Osteoblast (primary cell): ENCODE measurements around the gene ACD. TPM values are rescaled to one million over a fixed set of nuclear protein-coding genes. Genes with fewer than 3 reads are reported as not detected.

Experiments
- DNase-seq: peaks from one replicate; pipeline ENCODE4 v3.0.0; 2011; ENCODE audit warnings: low spot score, mixed read lengths; ENCODE audit not compliant: insufficient read length; ENCODE audit errors: missing footprints
- H2AFZ ChIP-seq: 2 replicates; pipeline ENCODE4 v1.6.0; 2011; ENCODE audit warnings: mild to moderate bottlenecking, low read length
- H3K27ac ChIP-seq: 2 replicates; pipeline ENCODE4 v1.5.1; 2011; ENCODE audit warnings: mild to moderate bottlenecking, low read depth, low read length, moderate library complexity
- H3K27me3 ChIP-seq: 2 replicates; pipeline ENCODE4 v1.6.0; 2012; ENCODE audit warnings: mild to moderate bottlenecking, control low read depth, inconsistent platforms, low read length, moderate library complexity; ENCODE audit not compliant: insufficient read depth
- H3K36me3 ChIP-seq: 2 replicates; pipeline ENCODE4 v1.5.1; 2011; ENCODE audit warnings: mild to moderate bottlenecking, low read length, control low read depth, moderate library complexity; ENCODE audit not compliant: insufficient read depth
- H3K4me1 ChIP-seq: 2 replicates; pipeline ENCODE4 v1.5.1; 2011; ENCODE audit warnings: mild to moderate bottlenecking, low read length, control low read depth, moderate library complexity; ENCODE audit not compliant: insufficient read depth
- H3K4me2 ChIP-seq: 2 replicates; pipeline ENCODE4 v1.6.0; 2011; ENCODE audit warnings: mild to moderate bottlenecking, low read length; ENCODE audit not compliant: insufficient read depth
- H3K4me3 ChIP-seq: fragments of 200-600 bp; sonication (generic); 3 replicates; pipeline ENCODE4 v1.5.1; 2012; ENCODE audit warnings: mild to moderate bottlenecking, low read length, inconsistent platforms; ENCODE audit not compliant: insufficient read depth
- H3K79me2 ChIP-seq: 2 replicates; pipeline ENCODE4 v1.6.0; 2012; ENCODE audit warnings: mild to moderate bottlenecking, low read length, control low read depth, inconsistent platforms; ENCODE audit not compliant: insufficient read depth
- H3K9me3 ChIP-seq: 2 replicates; pipeline ENCODE4 v1.5.1; 2011; ENCODE audit warnings: low read depth, low read length, control low read depth
- H4K20me1 ChIP-seq: 2 replicates; pipeline ENCODE4 v1.6.0; 2012; ENCODE audit warnings: mild to moderate bottlenecking, low read length, control low read depth; ENCODE audit not compliant: insufficient read depth
- CTCF ChIP-seq: IDR thresholded peaks from 2 replicates; pipeline ENCODE4 v1.5.1; 2011; ENCODE audit warnings: mild to moderate bottlenecking, low read depth, low read length, moderate library complexity; ENCODE audit errors: extremely low read depth
- total RNA-seq: library from RNA; depleted of rRNA; stranded (reverse); fragments of >200 nt; gene quantifications from 2 replicates; pipeline ENCODE4 v1.2.3, GENCODE V29; 2012

The ACD gene
- total RNA-seq, 1 donor, result 18.8 TPM

- DNase-seq, result no peak
- Histone ChIP-seq H3K4me3 (no peak overlapping the region), H3K79me2 (peaks cover 75% of the 10 kb centered on the region), H4K20me1 (peaks cover 42% of the 10 kb centered on the region), H3K27me3 (no peaks in the 10 kb centered on the region), H3K36me3 (no peaks in the 10 kb centered on the region), H3K4me1 (peaks cover 9% of the 10 kb centered on the region), H3K27ac (no peak overlapping the region), H2AFZ (no peak overlapping the region), H3K4me2 (no peak overlapping the region), H3K9me3 (no peaks in the 10 kb centered on the region)
- TF ChIP-seq CTCF, result no peak
These were observed 47.1 kb upstream of the ACD start for GRCh38 chr16:67707210-67707609.

- H3K4me1 ChIP-seq, result peaks cover 9% of the 10 kb centered on the region
- no peak overlapping the region for H3K27ac ChIP-seq
- H3K9me3 ChIP-seq, result no peaks in the 10 kb centered on the region
- no peak overlapping the region for H3K4me3 ChIP-seq
- H3K27me3 ChIP-seq, result no peaks in the 10 kb centered on the region
- no peaks in the 10 kb centered on the region for H3K36me3 ChIP-seq
- no peak for TF ChIP-seq CTCF
- H2AFZ ChIP-seq, result no peak overlapping the region
- H3K79me2 ChIP-seq, result peaks cover 67% of the 10 kb centered on the region
- no peak overlapping the region for H3K4me2 ChIP-seq
- DNase-seq, result no peak
- H4K20me1 ChIP-seq, result peaks cover 30% of the 10 kb centered on the region
These were observed 44.0 kb upstream of the ACD start for GRCh38 chr16:67704110-67704509.

GRCh38 chr16:67703626-67704025, 43.6 kb upstream of the ACD start:
- Histone ChIP-seq H3K4me2 (no peak overlapping the region), H2AFZ (no peak overlapping the region), H3K36me3 (no peaks in the 10 kb centered on the region), H3K4me1 (peaks cover 5% of the 10 kb centered on the region), H3K9me3 (no peaks in the 10 kb centered on the region), H3K79me2 (peaks cover 64% of the 10 kb centered on the region), H3K27ac (no peak overlapping the region), H3K27me3 (no peaks in the 10 kb centered on the region), H4K20me1 (peaks cover 25% of the 10 kb centered on the region), H3K4me3 (no peak overlapping the region)
- TF ChIP-seq CTCF, result no peak
- no peak for DNase-seq

- Histone ChIP-seq H4K20me1 (peaks cover 14% of the 10 kb centered on the region), H3K27ac (no peak overlapping the region), H3K9me3 (no peaks in the 10 kb centered on the region), H3K27me3 (no peaks in the 10 kb centered on the region), H3K4me2 (no peak overlapping the region), H3K79me2 (peaks cover 54% of the 10 kb centered on the region), H3K4me1 (no peaks in the 10 kb centered on the region), H2AFZ (no peak overlapping the region), H3K36me3 (no peaks in the 10 kb centered on the region), H3K4me3 (no peak overlapping the region)
- no peak for DNase-seq
- no peak for TF ChIP-seq CTCF
These were observed 42.1 kb upstream of the ACD start for GRCh38 chr16:67702130-67702529.
